ENCODE results near the gene TAPT1.

DNA sequence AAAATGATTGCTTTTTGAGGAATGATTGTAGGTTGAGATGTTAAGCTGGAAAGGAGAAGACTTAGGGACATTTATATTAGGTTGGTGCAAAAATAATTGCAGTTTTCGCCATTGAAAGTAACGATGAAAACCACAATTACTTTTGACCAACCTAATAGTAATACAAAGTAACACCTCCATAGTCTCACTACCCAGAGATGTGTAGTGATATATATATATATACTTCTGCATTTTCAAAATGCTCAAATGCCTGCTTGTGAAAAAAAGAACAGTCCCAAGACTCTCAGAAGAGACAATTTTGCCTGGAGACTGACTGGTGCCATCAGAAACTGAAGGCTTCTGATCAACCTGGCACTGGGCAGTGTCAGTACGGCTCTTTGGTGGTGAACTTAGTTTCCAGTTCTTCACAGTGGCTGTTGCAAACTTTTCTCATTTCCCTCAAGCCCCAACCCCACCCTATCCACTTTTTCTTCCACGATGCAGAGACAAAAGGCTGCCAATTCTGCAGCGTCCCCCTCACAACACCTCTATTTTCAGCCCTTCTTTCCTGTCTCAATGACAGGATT is 35.1 kb upstream of the TAPT1 start:
- TF ChIP-seq, protein P1, sequence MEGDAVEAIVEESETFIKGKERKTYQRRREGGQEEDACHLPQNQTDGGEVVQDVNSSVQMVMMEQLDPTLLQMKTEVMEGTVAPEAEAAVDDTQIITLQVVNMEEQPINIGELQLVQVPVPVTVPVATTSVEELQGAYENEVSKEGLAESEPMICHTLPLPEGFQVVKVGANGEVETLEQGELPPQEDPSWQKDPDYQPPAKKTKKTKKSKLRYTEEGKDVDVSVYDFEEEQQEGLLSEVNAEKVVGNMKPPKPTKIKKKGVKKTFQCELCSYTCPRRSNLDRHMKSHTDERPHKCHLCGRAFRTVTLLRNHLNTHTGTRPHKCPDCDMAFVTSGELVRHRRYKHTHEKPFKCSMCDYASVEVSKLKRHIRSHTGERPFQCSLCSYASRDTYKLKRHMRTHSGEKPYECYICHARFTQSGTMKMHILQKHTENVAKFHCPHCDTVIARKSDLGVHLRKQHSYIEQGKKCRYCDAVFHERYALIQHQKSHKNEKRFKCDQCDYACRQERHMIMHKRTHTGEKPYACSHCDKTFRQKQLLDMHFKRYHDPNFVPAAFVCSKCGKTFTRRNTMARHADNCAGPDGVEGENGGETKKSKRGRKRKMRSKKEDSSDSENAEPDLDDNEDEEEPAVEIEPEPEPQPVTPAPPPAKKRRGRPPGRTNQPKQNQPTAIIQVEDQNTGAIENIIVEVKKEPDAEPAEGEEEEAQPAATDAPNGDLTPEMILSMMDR (IDR thresholded peaks at IDR 0.05) = no peak
- no peak for TF ChIP-seq POLR2A (IDR thresholded peaks at IDR 0.05)
